ENCODE measurements around the gene SLC38A11.

The SLC38A11 gene

GRCh38 chr2:164859251-164859818 is 96.0 kb downstream of the SLC38A11 start:
- intact Hi-C loops (cut with DNase I) = no loop called here
- DNase-seq = no peak

- intact Hi-C loops (cut with DNase I) = no loop called here
- no peak for DNase-seq
Observed at GRCh38 chr2:164852086-164852485, 103.2 kb downstream of the SLC38A11 start.

- DNase-seq = no peak
- intact Hi-C loops (cut with DNase I) = no loop called here
Observed at GRCh38 chr2:164850235-164850634, 105.1 kb downstream of the SLC38A11 start.

- intact Hi-C loops (cut with DNase I) = no loop called here
- no peak for DNase-seq
Observed at GRCh38 chr2:164849506-164849905, 105.8 kb downstream of the SLC38A11 start.

GRCh38 chr2:164847981-164848741 is 107.2 kb downstream of the SLC38A11 start:
- intact Hi-C loops (cut with DNase I) = no loop called here
- DNase-seq = no peak

GRCh38 chr2:164847291-164847690 is 108.0 kb downstream of the SLC38A11 start:
- intact Hi-C loops (cut with DNase I) = no loop called here
- no peak for DNase-seq

- intact Hi-C loops (cut with DNase I) = no loop called here
- DNase-seq = no peak
Observed at GRCh38 chr2:164846276-164846675, 109.0 kb downstream of the SLC38A11 start.

Data from head of caudate nucleus (tissue), 42 donors.